Caco-2 (cell line): ENCODE results near the gene FTCD. TPM values are rescaled to one million over a fixed set of nuclear protein-coding genes. Genes with fewer than 3 reads are reported as not detected.

Experiments used
- BruUV-seq: library from RNA; stranded (reverse); fragments of 400-500 nt; replicated peaks from 2 replicates; lab custom pipeline; 2021; lab: Mats Ljungman, UMichigan
- CTCF ChIA-PET: fragments of 300-600 bp; sonication (Branson Sonifier 250); formaldehyde crosslinking; loops from one replicate; lab custom pipeline; 2022; ENCODE audit warnings: antibody characterized with exemption; lab: Charles Lee
- POLR2A ChIA-PET: fragments of 300-600 bp; sonication (Branson Sonifier 250); formaldehyde crosslinking; loops from one replicate; lab custom pipeline; 2022; ENCODE audit warnings: antibody characterized with exemption; lab: Charles Lee
- DNase-seq, 2 experiments: peaks; one replicate each; pipeline versions ENCODE4 v3.0.0 to v3.0.0-alpha.2; 2020 to 2022
- H3K27me3 ChIP-seq: replicated peaks from 2 replicates; pipeline ENCODE4 v1.6.0; 2011; ENCODE audit warnings: low read length; ENCODE audit not compliant: control insufficient read depth, insufficient read depth
- H3K36me3 ChIP-seq: 2 replicates; pipeline ENCODE4 v1.5.1; 2011; ENCODE audit warnings: low read length; ENCODE audit not compliant: control insufficient read depth, insufficient read depth
- H3K4me1 ChIP-seq: fragments of 250-450 bp; sonication (Bioruptor Pico); 2 replicates; pipeline ENCODE4 v1.5.1; 2020; ENCODE audit warnings: mild to moderate bottlenecking
- H3K4me3 ChIP-seq: 2 replicates; pipeline ENCODE4 v1.5.1; 2011; ENCODE audit warnings: low read depth, mild to moderate bottlenecking, control low read depth, low read length
- H3K9me3 ChIP-seq: fragments of 250-450 bp; sonication (Bioruptor Pico); 2 replicates; pipeline ENCODE4 v1.5.1; 2020; ENCODE audit warnings: mild to moderate bottlenecking, moderate library complexity
- H3K27ac Mint-ChIP-seq: one replicate; pipeline ENCODE4 v1.8.0; 2022; ENCODE audit warnings: mixed read lengths; ENCODE audit not compliant: unreplicated experiment
- H3K27me3 Mint-ChIP-seq: one replicate; pipeline ENCODE4 v1.8.0; 2022; ENCODE audit warnings: mixed read lengths; ENCODE audit not compliant: insufficient read depth, unreplicated experiment
- H3K36me3 Mint-ChIP-seq: one replicate; pipeline ENCODE4 v1.8.0; 2022; ENCODE audit warnings: mild to moderate bottlenecking, mixed read lengths; ENCODE audit not compliant: insufficient read depth, unreplicated experiment
- H3K4me1 Mint-ChIP-seq: one replicate; pipeline ENCODE4 v1.8.0; 2022; ENCODE audit warnings: low read depth, mixed read lengths; ENCODE audit not compliant: unreplicated experiment
- H3K4me3 Mint-ChIP-seq: one replicate; pipeline ENCODE4 v1.8.0; 2022; ENCODE audit warnings: mild to moderate bottlenecking, moderate library complexity, mixed read lengths; ENCODE audit not compliant: unreplicated experiment
- H3K9me3 Mint-ChIP-seq: one replicate; pipeline ENCODE4 v1.8.0; 2022; ENCODE audit warnings: mixed read lengths; ENCODE audit not compliant: unreplicated experiment
- CTCF ChIP-seq, 2 experiments: fragments of 200-600 bp in 1 of 2; IDR thresholded peaks; 1 replicate in 1 of 2; 2 replicates in 1 of 2; pipeline versions ENCODE4 v1.5.1 to v1.8.0; 2011 to 2022; ENCODE audit warnings: antibody characterized with exemption in 1 of 2, control low read depth in 1 of 2, inconsistent platforms in 1 of 2, low read depth in 1 of 2, low read length in 1 of 2, mild to moderate bottlenecking in 1 of 2, moderate library complexity in 1 of 2; ENCODE audit not compliant: insufficient read depth in 1 of 2, severe bottlenecking in 1 of 2, unreplicated experiment in 1 of 2
- intact Hi-C: fragments of 100-400 bp; cut with micrococcal nuclease; formaldehyde crosslinking; loops from one replicate; pipeline ENCODE4 v1.10.0; 2022; ENCODE audit not compliant: unreplicated experiment
- total RNA-seq: library from RNA; stranded (reverse); gene quantifications from 2 replicates; pipeline ENCODE4 v1.2.3, GENCODE V29; 2022

Gene FTCD
- total RNA-seq, 1 experiment from 2014 or later: 3.5 TPM

GRCh38 chr21:46121286-46122221 lies 33.8 kb downstream of the FTCD start:
- Mint-ChIP-seq H3K9me3 (no peaks in the 10 kb centered on the region), H3K36me3 (no peaks in the 10 kb centered on the region), H3K4me3 (no peak overlapping the region), H3K27ac (no peak overlapping the region), H3K4me1 (no peaks in the 10 kb centered on the region), H3K27me3 (no peaks in the 10 kb centered on the region)
- BruUV-seq: no TSS peak
- no peaks in the 10 kb centered on the region for H3K9me3 ChIP-seq
- no peak for DNase-seq
- no peak for TF ChIP-seq CTCF (IDR thresholded peaks at IDR 0.05; ENCODE audit: insufficient read depth in 1 of 2, low read depth in 1 of 2, low read length in 1 of 2, severe bottlenecking in 1 of 2, unreplicated experiment in 1 of 2)
- ChIA-PET POLR2A (no interaction called here), CTCF (interaction anchor here (0.6 kb wide), 1 partner anchor 151 kb away, joined by 3 read pairs; no protein-coding TSS in a partner anchor)
- intact Hi-C loops: no loop called here
- no peak overlapping the region for H3K4me3 ChIP-seq
- H3K27me3 ChIP-seq: no peaks in the 10 kb centered on the region
- H3K4me1 ChIP-seq: no peaks in the 10 kb centered on the region
- H3K36me3 ChIP-seq: no peaks in the 10 kb centered on the region

GRCh38 chr21:46120301-46121285 lies 34.8 kb downstream of the FTCD start:
- Histone ChIP-seq H3K27me3 (no peaks in the 10 kb centered on the region), H3K4me1 (no peaks in the 10 kb centered on the region), H3K4me3 (no peak overlapping the region), H3K9me3 (no peaks in the 10 kb centered on the region), H3K36me3 (no peaks in the 10 kb centered on the region)
- CTCF ChIA-PET: no interaction called here
- TF ChIP-seq CTCF (IDR thresholded peaks at IDR 0.05; ENCODE audit: insufficient read depth in 1 of 2, low read depth in 1 of 2, low read length in 1 of 2, severe bottlenecking in 1 of 2, unreplicated experiment in 1 of 2): no peak
- Mint-ChIP-seq H3K4me1 (no peaks in the 10 kb centered on the region), H3K9me3 (no peaks in the 10 kb centered on the region), H3K36me3 (no peaks in the 10 kb centered on the region), H3K4me3 (no peak overlapping the region), H3K27ac (no peak overlapping the region), H3K27me3 (no peaks in the 10 kb centered on the region)
- intact Hi-C loops: no loop called here
- peak in 1 of 2 experiments; percentile 30 for DNase-seq
- POLR2A ChIA-PET: no interaction called here
- BruUV-seq: no TSS peak
